HepG2 (cell line): ENCODE data around the gene SEMA4A. TPM values are rescaled to one million over a fixed set of nuclear protein-coding genes. Genes with fewer than 3 reads are reported as not detected.

ENCODE experiments used
- BATF2 ChIP-seq: sonication (generic); formaldehyde crosslinking; IDR thresholded peaks from 2 replicates; pipeline ENCODE4 v1.8.0; 2022; ENCODE audit warnings: mild to moderate bottlenecking, missing genetic modification reagents, moderate library complexity
- CBX1 ChIP-seq: IDR thresholded peaks from one replicate; pipeline ENCODE4 v1.6.1; 2016; ENCODE audit warnings: antibody characterized with exemption, low read depth
- CREM ChIP-seq, 2 experiments: sonication (generic) in 1 of 2; formaldehyde crosslinking in 1 of 2; IDR thresholded peaks; 2 replicates each; pipeline versions ENCODE4 v1.4.0 to v1.6.1; 2016 to 2020; ENCODE audit warnings: antibody characterized with exemption in 1 of 2, mild to moderate bottlenecking in 1 of 2, missing genetic modification reagents in 1 of 2
- FOXM1 ChIP-seq: sonication (generic); formaldehyde crosslinking; IDR thresholded peaks from 2 replicates; pipeline ENCODE4 v1.5.0; 2020; ENCODE audit warnings: missing genetic modification reagents
- HNRNPK ChIP-seq: fragments of 200-400 bp; formaldehyde crosslinking; IDR thresholded peaks from 2 replicates; pipeline ENCODE4 v1.6.1; 2018; ENCODE audit warnings: low read length, low read depth, moderate library complexity, mild to moderate bottlenecking; ENCODE audit not compliant: poor library complexity, severe bottlenecking
- MBD4 ChIP-seq: IDR thresholded peaks from 2 replicates; pipeline ENCODE4 v1.6.1; 2012; ENCODE audit warnings: low read length, inconsistent platforms, borderline replicate concordance
- PHF20 ChIP-seq: sonication (generic); formaldehyde crosslinking; IDR thresholded peaks from 2 replicates; pipeline ENCODE4 v1.5.0; 2020; ENCODE audit warnings: mild to moderate bottlenecking, missing genetic modification reagents
- PHF5A ChIP-seq: IDR thresholded peaks from one replicate; pipeline ENCODE4 v1.6.1; 2018; ENCODE audit warnings: low read depth, missing genetic modification reagents; ENCODE audit not compliant: unreplicated experiment
- ZKSCAN1 ChIP-seq: fragments of 150-350 bp; IDR thresholded peaks from 2 replicates; pipeline ENCODE4 v1.6.1; 2014; ENCODE audit warnings: low read length
- ZNF275 ChIP-seq: sonication (generic); formaldehyde crosslinking; IDR thresholded peaks from 2 replicates; pipeline ENCODE4 v1.8.0; 2022; ENCODE audit warnings: missing genetic modification reagents, mild to moderate bottlenecking, inconsistent platforms, borderline replicate concordance
- ZNF337 ChIP-seq: sonication (generic); formaldehyde crosslinking; IDR thresholded peaks from 2 replicates; pipeline ENCODE4 v1.5.1; 2020; ENCODE audit warnings: missing genetic modification reagents, low read depth, mild to moderate bottlenecking, borderline replicate concordance
- ZNF34 ChIP-seq: sonication (generic); formaldehyde crosslinking; IDR thresholded peaks from 2 replicates; pipeline ENCODE4 v1.4.0; 2020; ENCODE audit warnings: mild to moderate bottlenecking, missing genetic modification reagents, borderline replicate concordance
- ZNF343 ChIP-seq: sonication (generic); formaldehyde crosslinking; IDR thresholded peaks from 2 replicates; pipeline ENCODE4 v1.4.0; 2020; ENCODE audit warnings: mild to moderate bottlenecking, missing genetic modification reagents
- ZUFSP ChIP-seq: sonication (generic); formaldehyde crosslinking; IDR thresholded peaks from 2 replicates; pipeline ENCODE4 v1.9.0; 2021; ENCODE audit warnings: missing genetic modification reagents, mild to moderate bottlenecking, borderline replicate concordance
- polyA plus RNA-seq, 8 experiments: library from polyadenylated mRNA; depleted of rRNA in 3 of 8; stranded (reverse) in 7 of 8; unstranded in 1 of 8; fragments of >200 nt; fragmentation: Illumina TruSeq in 4 of 8; extraction: Trizol in 4 of 8; gene quantifications; 2 replicates each; pipeline versions ENCODE4 v1.2.1 to v1.2.3, GENCODE V29; 2011 to 2016; ENCODE audit warnings: low read depth in 4 of 8, missing spikeins in 1 of 8, mixed read lengths in 1 of 8; ENCODE audit not compliant: insufficient read depth in 1 of 8
- total RNA-seq, 5 experiments: library from RNA; depleted of rRNA; stranded (reverse); fragments of >200 nt; fragmentation: Illumina TruSeq; extraction: Trizol; gene quantifications; 2 replicates each; pipeline ENCODE4 v1.2.3, GENCODE V29; 2016; ENCODE audit warnings: low read depth in 1 of 5
- TF ChIP-seq, protein P1 (sequence below): sonication (generic); formaldehyde crosslinking; IDR thresholded peaks from 2 replicates; pipeline ENCODE4 v1.4.0; 2020; ENCODE audit warnings: mild to moderate bottlenecking, missing genetic modification reagents
- TF ChIP-seq, protein P2 (sequence below): sonication (generic); formaldehyde crosslinking; IDR thresholded peaks from 2 replicates; pipeline ENCODE4 v1.4.0; 2020; ENCODE audit warnings: missing genetic modification reagents
- TF ChIP-seq, protein P3 (sequence below): sonication (generic); formaldehyde crosslinking; IDR thresholded peaks from 2 replicates; pipeline ENCODE4 v1.8.0; 2022; ENCODE audit warnings: missing genetic modification reagents, mild to moderate bottlenecking, moderate library complexity, borderline replicate concordance

SEMA4A gene
- total and polyA plus RNA-seq, 2 of the 13 experiments (the other 11 are each of a cell fraction or from before 2014, with no cell fraction given), result 0.09 to 0.20 TPM

GRCh38 chr1:156140879-156141707, 12.3 kb upstream of the SEMA4A start (continued):
- TF ChIP-seq MBD4, result no peak
- TF ChIP-seq, protein P1, sequence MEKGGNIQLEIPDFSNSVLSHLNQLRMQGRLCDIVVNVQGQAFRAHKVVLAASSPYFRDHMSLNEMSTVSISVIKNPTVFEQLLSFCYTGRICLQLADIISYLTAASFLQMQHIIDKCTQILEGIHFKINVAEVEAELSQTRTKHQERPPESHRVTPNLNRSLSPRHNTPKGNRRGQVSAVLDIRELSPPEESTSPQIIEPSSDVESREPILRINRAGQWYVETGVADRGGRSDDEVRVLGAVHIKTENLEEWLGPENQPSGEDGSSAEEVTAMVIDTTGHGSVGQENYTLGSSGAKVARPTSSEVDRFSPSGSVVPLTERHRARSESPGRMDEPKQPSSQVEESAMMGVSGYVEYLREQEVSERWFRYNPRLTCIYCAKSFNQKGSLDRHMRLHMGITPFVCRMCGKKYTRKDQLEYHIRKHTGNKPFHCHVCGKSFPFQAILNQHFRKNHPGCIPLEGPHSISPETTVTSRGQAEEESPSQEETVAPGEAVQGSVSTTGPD (CRISPR knock-in tag), result no peak
- TF ChIP-seq PHF20 (CRISPR knock-in tag), result no peak
- no peak for TF ChIP-seq FOXM1 (CRISPR knock-in tag)
- TF ChIP-seq, protein P2, sequence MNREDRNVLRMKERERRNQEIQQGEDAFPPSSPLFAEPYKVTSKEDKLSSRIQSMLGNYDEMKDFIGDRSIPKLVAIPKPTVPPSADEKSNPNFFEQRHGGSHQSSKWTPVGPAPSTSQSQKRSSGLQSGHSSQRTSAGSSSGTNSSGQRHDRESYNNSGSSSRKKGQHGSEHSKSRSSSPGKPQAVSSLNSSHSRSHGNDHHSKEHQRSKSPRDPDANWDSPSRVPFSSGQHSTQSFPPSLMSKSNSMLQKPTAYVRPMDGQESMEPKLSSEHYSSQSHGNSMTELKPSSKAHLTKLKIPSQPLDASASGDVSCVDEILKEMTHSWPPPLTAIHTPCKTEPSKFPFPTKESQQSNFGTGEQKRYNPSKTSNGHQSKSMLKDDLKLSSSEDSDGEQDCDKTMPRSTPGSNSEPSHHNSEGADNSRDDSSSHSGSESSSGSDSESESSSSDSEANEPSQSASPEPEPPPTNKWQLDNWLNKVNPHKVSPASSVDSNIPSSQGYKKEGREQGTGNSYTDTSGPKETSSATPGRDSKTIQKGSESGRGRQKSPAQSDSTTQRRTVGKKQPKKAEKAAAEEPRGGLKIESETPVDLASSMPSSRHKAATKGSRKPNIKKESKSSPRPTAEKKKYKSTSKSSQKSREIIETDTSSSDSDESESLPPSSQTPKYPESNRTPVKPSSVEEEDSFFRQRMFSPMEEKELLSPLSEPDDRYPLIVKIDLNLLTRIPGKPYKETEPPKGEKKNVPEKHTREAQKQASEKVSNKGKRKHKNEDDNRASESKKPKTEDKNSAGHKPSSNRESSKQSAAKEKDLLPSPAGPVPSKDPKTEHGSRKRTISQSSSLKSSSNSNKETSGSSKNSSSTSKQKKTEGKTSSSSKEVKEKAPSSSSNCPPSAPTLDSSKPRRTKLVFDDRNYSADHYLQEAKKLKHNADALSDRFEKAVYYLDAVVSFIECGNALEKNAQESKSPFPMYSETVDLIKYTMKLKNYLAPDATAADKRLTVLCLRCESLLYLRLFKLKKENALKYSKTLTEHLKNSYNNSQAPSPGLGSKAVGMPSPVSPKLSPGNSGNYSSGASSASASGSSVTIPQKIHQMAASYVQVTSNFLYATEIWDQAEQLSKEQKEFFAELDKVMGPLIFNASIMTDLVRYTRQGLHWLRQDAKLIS (CRISPR knock-in tag), result no peak
- no peak for TF ChIP-seq ZNF337 (CRISPR knock-in tag)
- TF ChIP-seq ZNF275 (CRISPR knock-in tag), result no peak
- no peak for TF ChIP-seq ZKSCAN1
- TF ChIP-seq CREM (IDR thresholded peaks at IDR 0.05), result no peak
- TF ChIP-seq CREM (CRISPR knock-in tag; IDR thresholded peaks at IDR 0.05), result no peak
- TF ChIP-seq CBX1, result no peak
- TF ChIP-seq HNRNPK, result no peak
- TF ChIP-seq ZUFSP, result no peak
- TF ChIP-seq ZNF343 (CRISPR knock-in tag), result no peak
- TF ChIP-seq PHF5A (CRISPR knock-in tag), result no peak
- TF ChIP-seq, protein P3, sequence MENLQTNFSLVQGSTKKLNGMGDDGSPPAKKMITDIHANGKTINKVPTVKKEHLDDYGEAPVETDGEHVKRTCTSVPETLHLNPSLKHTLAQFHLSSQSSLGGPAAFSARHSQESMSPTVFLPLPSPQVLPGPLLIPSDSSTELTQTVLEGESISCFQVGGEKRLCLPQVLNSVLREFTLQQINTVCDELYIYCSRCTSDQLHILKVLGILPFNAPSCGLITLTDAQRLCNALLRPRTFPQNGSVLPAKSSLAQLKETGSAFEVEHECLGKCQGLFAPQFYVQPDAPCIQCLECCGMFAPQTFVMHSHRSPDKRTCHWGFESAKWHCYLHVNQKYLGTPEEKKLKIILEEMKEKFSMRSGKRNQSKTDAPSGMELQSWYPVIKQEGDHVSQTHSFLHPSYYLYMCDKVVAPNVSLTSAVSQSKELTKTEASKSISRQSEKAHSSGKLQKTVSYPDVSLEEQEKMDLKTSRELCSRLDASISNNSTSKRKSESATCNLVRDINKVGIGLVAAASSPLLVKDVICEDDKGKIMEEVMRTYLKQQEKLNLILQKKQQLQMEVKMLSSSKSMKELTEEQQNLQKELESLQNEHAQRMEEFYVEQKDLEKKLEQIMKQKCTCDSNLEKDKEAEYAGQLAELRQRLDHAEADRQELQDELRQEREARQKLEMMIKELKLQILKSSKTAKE (CRISPR knock-in tag), result no peak
- no peak for TF ChIP-seq ZNF34 (CRISPR knock-in tag)
- TF ChIP-seq BATF2 (CRISPR knock-in tag), result no peak
